HepG2 (cell line): ENCODE measurements around the gene TCF12. TPM values are rescaled to one million over a fixed set of nuclear protein-coding genes. Genes with fewer than 3 reads are reported as not detected.

Source experiments
- ATAD3A ChIP-seq: sonication (generic); formaldehyde crosslinking; IDR thresholded peaks from 2 replicates; pipeline ENCODE4 v1.4.0; 2020; ENCODE audit warnings: missing genetic modification reagents
- BRD4 ChIP-seq: sonication (generic); formaldehyde crosslinking; IDR thresholded peaks from 2 replicates; pipeline ENCODE4 v1.4.0; 2020; ENCODE audit warnings: missing genetic modification reagents
- CEBPG ChIP-seq: IDR thresholded peaks from 2 replicates; pipeline ENCODE4 v1.6.1; 2016
- CHCHD3 ChIP-seq: sonication (generic); formaldehyde crosslinking; IDR thresholded peaks from 2 replicates; pipeline ENCODE4 v1.8.0; 2022; ENCODE audit warnings: mild to moderate bottlenecking, missing genetic modification reagents, moderate library complexity
- CTCF ChIP-seq: sonication (generic); formaldehyde crosslinking; IDR thresholded peaks from 2 replicates; pipeline ENCODE4 v1.5.0; 2020; ENCODE audit warnings: mild to moderate bottlenecking, missing genetic modification reagents, moderate library complexity
- EEA1 ChIP-seq: sonication (generic); formaldehyde crosslinking; IDR thresholded peaks from 2 replicates; pipeline ENCODE4 v1.5.1; 2020; ENCODE audit warnings: mild to moderate bottlenecking, missing genetic modification reagents, borderline replicate concordance
- GTF3A ChIP-seq: sonication (generic); formaldehyde crosslinking; conservative IDR thresholded peaks from 2 replicates; pipeline ENCODE4 v1.4.0; 2020; ENCODE audit warnings: mild to moderate bottlenecking, missing genetic modification reagents
- KLF9 ChIP-seq: IDR thresholded peaks from 2 replicates; pipeline ENCODE4 v1.6.1; 2016; ENCODE audit warnings: low read depth
- MZF1 ChIP-seq: sonication (generic); formaldehyde crosslinking; IDR thresholded peaks from 2 replicates; pipeline ENCODE4 v1.8.1; 2023; ENCODE audit warnings: mild to moderate bottlenecking, missing genetic modification reagents, borderline replicate concordance
- POLR2G ChIP-seq: fragments of 200-400 bp; formaldehyde crosslinking; IDR thresholded peaks from 2 replicates; pipeline ENCODE4 v1.6.1; 2018; ENCODE audit warnings: mild to moderate bottlenecking, low read depth, low read length, moderate library complexity
- RARA ChIP-seq: IDR thresholded peaks from 2 replicates; pipeline ENCODE4 v1.6.1; 2016; ENCODE audit warnings: missing genetic modification reagents, missing compliant biosample characterization
- RFX3 ChIP-seq: IDR thresholded peaks from 2 replicates; pipeline ENCODE4 v1.6.1; 2016; ENCODE audit warnings: missing biosample characterization, missing genetic modification reagents
- TAF15 ChIP-seq: fragments of 200-400 bp; formaldehyde crosslinking; IDR thresholded peaks from one replicate; pipeline ENCODE4 v1.6.1; 2018; ENCODE audit warnings: mild to moderate bottlenecking, low read depth, low read length; ENCODE audit not compliant: poor library complexity, severe bottlenecking
- THRA ChIP-seq: sonication (generic); formaldehyde crosslinking; IDR thresholded peaks from 2 replicates; pipeline ENCODE4 v1.4.0; 2020; ENCODE audit warnings: missing genetic modification reagents, borderline replicate concordance
- ZBTB25 ChIP-seq: IDR thresholded peaks from 2 replicates; pipeline ENCODE4 v1.6.1; 2018; ENCODE audit warnings: missing genetic modification reagents
- ZBTB26 ChIP-seq: IDR thresholded peaks from 2 replicates; pipeline ENCODE4 v1.6.1; 2016; ENCODE audit warnings: missing compliant biosample characterization, missing genetic modification reagents, borderline replicate concordance
- ZFY ChIP-seq: sonication (generic); formaldehyde crosslinking; IDR thresholded peaks from 2 replicates; pipeline ENCODE4 v1.4.0; 2020; ENCODE audit warnings: missing genetic modification reagents
- ZNF205 ChIP-seq: IDR thresholded peaks from 2 replicates; pipeline ENCODE4 v1.6.1; 2018; ENCODE audit warnings: missing biosample characterization, missing genetic modification reagents
- ZNF224 ChIP-seq: sonication (generic); formaldehyde crosslinking; IDR thresholded peaks from 2 replicates; pipeline ENCODE4 v1.5.0; 2020; ENCODE audit warnings: mild to moderate bottlenecking, missing genetic modification reagents
- ZNF33A ChIP-seq: sonication (generic); formaldehyde crosslinking; IDR thresholded peaks from 2 replicates; pipeline ENCODE4 v1.5.1; 2020; ENCODE audit warnings: missing genetic modification reagents, mild to moderate bottlenecking, moderate library complexity, borderline replicate concordance
- ZNF616 ChIP-seq: sonication (generic); formaldehyde crosslinking; IDR thresholded peaks from 2 replicates; pipeline ENCODE4 v1.5.0; 2020; ENCODE audit warnings: low read depth, mild to moderate bottlenecking, missing genetic modification reagents
- ZNF768 ChIP-seq: sonication (generic); formaldehyde crosslinking; IDR thresholded peaks from 2 replicates; pipeline ENCODE4 v1.4.0; 2020; ENCODE audit warnings: missing genetic modification reagents
- ZNF850 ChIP-seq: sonication (generic); formaldehyde crosslinking; conservative IDR thresholded peaks from 2 replicates; pipeline ENCODE4 v1.9.0; 2021; ENCODE audit warnings: mild to moderate bottlenecking, missing genetic modification reagents
- ZSCAN9 ChIP-seq: IDR thresholded peaks from 2 replicates; pipeline ENCODE4 v1.6.1; 2016; ENCODE audit warnings: borderline replicate concordance
- polyA plus RNA-seq, 8 experiments: library from polyadenylated mRNA; depleted of rRNA in 3 of 8; stranded (reverse) in 7 of 8; unstranded in 1 of 8; fragments of >200 nt; fragmentation: Illumina TruSeq in 4 of 8; extraction: Trizol in 4 of 8; gene quantifications; 2 replicates each; pipeline versions ENCODE4 v1.2.1 to v1.2.3, GENCODE V29; 2011 to 2016; ENCODE audit warnings: low read depth in 4 of 8, missing spikeins in 1 of 8, mixed read lengths in 1 of 8; ENCODE audit not compliant: insufficient read depth in 1 of 8
- total RNA-seq, 5 experiments: library from RNA; depleted of rRNA; stranded (reverse); fragments of >200 nt; fragmentation: Illumina TruSeq; extraction: Trizol; gene quantifications; 2 replicates each; pipeline ENCODE4 v1.2.3, GENCODE V29; 2016; ENCODE audit warnings: low read depth in 1 of 5

Gene TCF12
- total and polyA plus RNA-seq, 2 of the 13 experiments (the other 11 are each of a cell fraction or from before 2014, with no cell fraction given), result 48.6 to 51.1 TPM

- TF ChIP-seq ZBTB26 (CRISPR knock-in tag) (no peak), GTF3A (CRISPR knock-in tag) (no peak), BRD4 (CRISPR knock-in tag) (no peak), ATAD3A (CRISPR knock-in tag) (no peak), TAF15 (no peak), ZNF616 (CRISPR knock-in tag) (no peak), ZBTB25 (CRISPR knock-in tag) (no peak), ZNF768 (CRISPR knock-in tag) (no peak), RARA (CRISPR knock-in tag) (no peak), ZNF205 (CRISPR knock-in tag) (no peak), ZSCAN9 (CRISPR knock-in tag) (no peak), THRA (CRISPR knock-in tag) (no peak), ZNF224 (CRISPR knock-in tag) (no peak), CTCF (CRISPR knock-in tag) (peak; percentile 52), ZNF33A (CRISPR knock-in tag) (no peak), CHCHD3 (no peak), POLR2G (no peak), MZF1 (CRISPR knock-in tag) (no peak), CEBPG (peak; percentile 76), KLF9 (no peak), RFX3 (CRISPR knock-in tag) (no peak), ZNF850 (CRISPR knock-in tag) (no peak), ZFY (CRISPR knock-in tag) (no peak), EEA1 (CRISPR knock-in tag) (no peak)
Measured at GRCh38 chr15:57302640-57303257, 384.3 kb downstream of the TCF12 start (continued).
